Endodermal cell (in vitro differentiated cells): ENCODE measurements around the gene DOCK2. TPM values are rescaled to one million over a fixed set of nuclear protein-coding genes. Genes with fewer than 3 reads are reported as not detected.

Experiments used
- DNase-seq: peaks from one replicate; pipeline ENCODE4 v3.0.0-alpha.2; 2017
- H3K27ac ChIP-seq: 2 replicates; pipeline ENCODE4 v1.5.1; 2013; ENCODE audit warnings: mild to moderate bottlenecking, low read depth, low read length, moderate library complexity
- H3K27me3 ChIP-seq: 2 replicates; pipeline ENCODE4 v1.6.1; 2013; ENCODE audit warnings: mild to moderate bottlenecking, low read length, moderate library complexity; ENCODE audit not compliant: insufficient read depth, control insufficient read depth, poor library complexity, severe bottlenecking
- H3K36me3 ChIP-seq: 2 replicates; pipeline ENCODE4 v1.7.0; 2013; ENCODE audit warnings: mild to moderate bottlenecking, low read length, moderate library complexity; ENCODE audit not compliant: control insufficient read depth, insufficient read depth
- H3K4me1 ChIP-seq: one replicate; pipeline ENCODE4 v1.7.0; 2013; ENCODE audit warnings: low read length; ENCODE audit not compliant: control insufficient read depth, insufficient read depth
- H3K4me3 ChIP-seq: 2 replicates; pipeline ENCODE4 v1.5.1; 2013; ENCODE audit warnings: mild to moderate bottlenecking, low read length, moderate library complexity
- H3K9ac ChIP-seq: 2 replicates; pipeline ENCODE4 v1.6.1; 2013; ENCODE audit warnings: mild to moderate bottlenecking, low read length, moderate library complexity; ENCODE audit not compliant: poor library complexity, severe bottlenecking; ENCODE audit errors: extremely low read depth
- H3K9me3 ChIP-seq: 2 replicates; pipeline ENCODE4 v1.6.1; 2013; ENCODE audit warnings: mild to moderate bottlenecking, low read length, moderate library complexity; ENCODE audit not compliant: control insufficient read depth
- H3K27ac Mint-ChIP-seq: 2 replicates; pipeline ENCODE4 v1.8.0; 2020; ENCODE audit warnings: mixed read lengths
- H3K27me3 Mint-ChIP-seq: 2 replicates; pipeline ENCODE4 v1.8.0; 2021; ENCODE audit warnings: mild to moderate bottlenecking, mixed read lengths; ENCODE audit not compliant: insufficient read depth
- H3K36me3 Mint-ChIP-seq: 2 replicates; pipeline ENCODE4 v1.8.0; 2020; ENCODE audit warnings: low read depth, mixed read lengths
- H3K4me1 Mint-ChIP-seq: 2 replicates; pipeline ENCODE4 v1.8.0; 2020; ENCODE audit warnings: mixed read lengths
- H3K4me3 Mint-ChIP-seq: 2 replicates; pipeline ENCODE4 v1.8.0; 2020; ENCODE audit warnings: mild to moderate bottlenecking, moderate library complexity, mixed read lengths
- H3K9me3 Mint-ChIP-seq: 2 replicates; pipeline ENCODE4 v1.8.0; 2020; ENCODE audit warnings: mild to moderate bottlenecking, mixed read lengths
- WGBS, 2 experiments: methylation state at CpG; one replicate each; pipeline versions ENCODE4 v1.1.5 to v1.1.7; 2013; ENCODE audit warnings: missing lambda C conversion rate in 2 of 2, mixed read lengths in 1 of 2; ENCODE audit not compliant: insufficient coverage in 1 of 2, insufficient read length in 1 of 2; 5-methylcytosine and 5-hydroxymethylcytosine counted together
- total RNA-seq, 2 donors: library from RNA; stranded (reverse); fragmentation: NEBNext Ultra II Directional in 1 of 2; extraction: Animal tissue kit (Norgen Biotek cat#: 25700) in 1 of 2; gene quantifications; 2 replicates in 1 of 2; 3 replicates in 1 of 2; pipeline ENCODE4 v1.2.1, GENCODE V29; 2021
- TF ChIP-seq, protein P1 (sequence below): fragments of 200-600 bp; sonication (generic); conservative IDR thresholded peaks from 2 replicates; pipeline ENCODE4 v1.5.0; 2021; ENCODE audit warnings: antibody characterized with exemption, mild to moderate bottlenecking

Gene DOCK2
- total RNA-seq, 2 donors from 2014 or later, result 2.6 to 3.9 TPM

- WGBS, 2 experiments, result 78 to 79% methylated on average over 1 to 2 of the region's 2 CpGs
- Histone ChIP-seq H3K27ac (no peak overlapping the region), H3K9me3 (no peaks in the 10 kb centered on the region), H3K4me3 (no peak overlapping the region), H3K27me3 (no peaks in the 10 kb centered on the region), H3K4me1 (peaks cover 20% of the 10 kb centered on the region), H3K36me3 (no peaks in the 10 kb centered on the region), H3K9ac (no peak overlapping the region)
- Mint-ChIP-seq H3K27ac (peak overlapping the region; percentile 77), H3K36me3 (no peaks in the 10 kb centered on the region), H3K4me1 (peaks cover 43% of the 10 kb centered on the region), H3K9me3 (no peaks in the 10 kb centered on the region), H3K27me3 (peaks cover 5% of the 10 kb centered on the region), H3K4me3 (no peak overlapping the region)
- TF ChIP-seq, protein P1, sequence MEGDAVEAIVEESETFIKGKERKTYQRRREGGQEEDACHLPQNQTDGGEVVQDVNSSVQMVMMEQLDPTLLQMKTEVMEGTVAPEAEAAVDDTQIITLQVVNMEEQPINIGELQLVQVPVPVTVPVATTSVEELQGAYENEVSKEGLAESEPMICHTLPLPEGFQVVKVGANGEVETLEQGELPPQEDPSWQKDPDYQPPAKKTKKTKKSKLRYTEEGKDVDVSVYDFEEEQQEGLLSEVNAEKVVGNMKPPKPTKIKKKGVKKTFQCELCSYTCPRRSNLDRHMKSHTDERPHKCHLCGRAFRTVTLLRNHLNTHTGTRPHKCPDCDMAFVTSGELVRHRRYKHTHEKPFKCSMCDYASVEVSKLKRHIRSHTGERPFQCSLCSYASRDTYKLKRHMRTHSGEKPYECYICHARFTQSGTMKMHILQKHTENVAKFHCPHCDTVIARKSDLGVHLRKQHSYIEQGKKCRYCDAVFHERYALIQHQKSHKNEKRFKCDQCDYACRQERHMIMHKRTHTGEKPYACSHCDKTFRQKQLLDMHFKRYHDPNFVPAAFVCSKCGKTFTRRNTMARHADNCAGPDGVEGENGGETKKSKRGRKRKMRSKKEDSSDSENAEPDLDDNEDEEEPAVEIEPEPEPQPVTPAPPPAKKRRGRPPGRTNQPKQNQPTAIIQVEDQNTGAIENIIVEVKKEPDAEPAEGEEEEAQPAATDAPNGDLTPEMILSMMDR, result no peak
- DNase-seq, result no peak
Measured at GRCh38 chr5:169993485-169993790, 356.4 kb downstream of the DOCK2 start.

GRCh38 chr5:169997798-169998197, 360.7 kb downstream of the DOCK2 start:
- no peak overlapping the region for H3K27ac Mint-ChIP-seq
- H3K4me3 ChIP-seq, result no peak overlapping the region
- no peak overlapping the region for H3K4me3 Mint-ChIP-seq
- H3K27me3 Mint-ChIP-seq, result peaks cover 2% of the 10 kb centered on the region
- no peak overlapping the region for H3K9ac ChIP-seq
- peaks cover 6% of the 10 kb centered on the region for H3K4me1 ChIP-seq
- DNase-seq, result no peak
- no peaks in the 10 kb centered on the region for H3K9me3 ChIP-seq
- TF ChIP-seq, protein P1, result no peak
- no peaks in the 10 kb centered on the region for H3K36me3 ChIP-seq
- 94 to 96% methylated on average over 3 of the region's 3 CpGs for WGBS, 2 experiments
- H3K9me3 Mint-ChIP-seq, result no peaks in the 10 kb centered on the region
- H3K27ac ChIP-seq, result no peak overlapping the region
- no peaks in the 10 kb centered on the region for H3K36me3 Mint-ChIP-seq
- peaks cover 27% of the 10 kb centered on the region for H3K4me1 Mint-ChIP-seq
- no peaks in the 10 kb centered on the region for H3K27me3 ChIP-seq

- TF ChIP-seq, protein P1, result no peak
- no peaks in the 10 kb centered on the region for H3K4me1 ChIP-seq
- H3K4me3 ChIP-seq, result no peak overlapping the region
- Mint-ChIP-seq H3K4me1 (peaks cover 10% of the 10 kb centered on the region), H3K9me3 (no peaks in the 10 kb centered on the region), H3K27ac (no peak overlapping the region), H3K4me3 (no peak overlapping the region), H3K27me3 (no peaks in the 10 kb centered on the region), H3K36me3 (no peaks in the 10 kb centered on the region)
- no peak overlapping the region for H3K9ac ChIP-seq
- H3K27me3 ChIP-seq, result no peaks in the 10 kb centered on the region
- no peak overlapping the region for H3K27ac ChIP-seq
- H3K36me3 ChIP-seq, result no peaks in the 10 kb centered on the region
- WGBS, 2 experiments, result 88 to 95% methylated on average over 2 to 3 of the region's 3 CpGs
- no peaks in the 10 kb centered on the region for H3K9me3 ChIP-seq
- DNase-seq, result no peak
Measured at GRCh38 chr5:169999621-170000020, 362.5 kb downstream of the DOCK2 start.
